NT2/D1 (cell line): ENCODE data around the gene ARIH2.

Experiments
- SUZ12 ChIP-seq: IDR thresholded peaks from 2 replicates; pipeline ENCODE4 v1.6.1; 2011; ENCODE audit not compliant: insufficient read length, insufficient read depth; ENCODE audit errors: extremely low read depth
- YY1 ChIP-seq: IDR thresholded peaks from 2 replicates; pipeline ENCODE4 v1.6.1; 2011; ENCODE audit not compliant: insufficient read length, insufficient read depth
- ZNF274 ChIP-seq: IDR thresholded peaks from 2 replicates; pipeline ENCODE4 v1.6.1; 2011; ENCODE audit warnings: mild to moderate bottlenecking, low read depth, low read length

DNA sequence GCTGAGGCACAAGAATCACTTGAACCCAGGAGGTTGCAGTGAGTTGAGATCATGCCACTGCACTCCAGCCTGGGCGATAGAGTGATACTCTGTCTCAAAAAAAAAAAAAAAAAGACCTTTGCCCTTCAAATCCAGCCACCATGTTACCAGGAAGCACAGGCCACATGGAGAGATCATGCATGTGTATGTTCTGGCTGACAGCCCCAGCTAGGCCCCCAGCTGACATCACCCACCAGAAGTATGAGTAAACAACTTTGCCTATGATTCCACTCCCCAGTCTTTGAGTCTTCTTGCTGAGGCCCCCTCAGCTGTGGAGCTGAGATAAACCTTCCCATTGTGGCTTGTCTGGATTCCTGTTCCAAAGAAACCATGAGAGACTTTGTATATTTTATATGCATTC is 3.3 kb upstream of the ARIH2 start:
- TF ChIP-seq YY1 (no peak), ZNF274 (no peak), SUZ12 (no peak)
